ENCODE data around the gene EPS15.

- TF ChIP-seq CTCF (IDR thresholded peaks at IDR 0.05) = no peak
- TF ChIP-seq POLR2A (IDR thresholded peaks at IDR 0.05) = no peak
These were observed 140.2 kb downstream of the EPS15 start for GRCh38 chr1:51378871-51379270.

All from adrenal gland (tissue), 5 donors.